Kidney (tissue), 14 donors: ENCODE results near the gene IGLL1. TPM values are rescaled to one million over a fixed set of nuclear protein-coding genes. Genes with fewer than 3 reads are reported as not detected.
"Not testable (repeated sequence)": the region's sequence is repeated elsewhere in the genome, so short reads cannot be mapped to it uniquely, and the experiment has no call there.

Experiments used
- DNase-seq, 5 donors: peaks; one replicate each; pipeline ENCODE4 v3.0.0-alpha.2; 2013 to 2020
- FAIRE-seq: peaks from 2 replicates; lab custom pipeline; 2012; peaks lifted over from hg19 to GRCh38; lab: Jason Lieb, UNC
- H3K27ac ChIP-seq, 2 donors: one replicate each; pipeline ENCODE4 v1.7.0; 2013; ENCODE audit warnings: low read depth in 2 of 2, low read length in 2 of 2, inconsistent platforms in 1 of 2
- H3K27me3 ChIP-seq: one replicate; pipeline ENCODE4 v1.7.1; 2013; ENCODE audit warnings: low read length, inconsistent platforms; ENCODE audit not compliant: control insufficient read depth, insufficient read depth
- H3K36me3 ChIP-seq, 3 donors: one replicate each; pipeline versions ENCODE4 v1.7.0 to v1.7.1; 2013; ENCODE audit warnings: low read length in 3 of 3, control low read depth in 1 of 3, inconsistent platforms in 1 of 3; ENCODE audit not compliant: insufficient read depth in 3 of 3, control insufficient read depth in 2 of 3
- H3K4me1 ChIP-seq, 3 donors: one replicate each; pipeline versions ENCODE4 v1.7.0 to v1.7.1; 2013; ENCODE audit warnings: low read length in 3 of 3, inconsistent platforms in 1 of 3, low read depth in 1 of 3; ENCODE audit not compliant: control insufficient read depth in 2 of 3, insufficient read depth in 2 of 3
- H3K4me3 ChIP-seq, 3 donors: one replicate each; pipeline versions ENCODE4 v1.7.0 to v1.8.1; 2013; ENCODE audit warnings: low read length in 3 of 3, control low read depth in 1 of 3, inconsistent platforms in 1 of 3
- H3K9ac ChIP-seq, 3 donors: one replicate each; pipeline versions ENCODE4 v1.7.0 to v1.7.1; 2013; ENCODE audit warnings: low read length in 3 of 3, control low read depth in 1 of 3, inconsistent platforms in 1 of 3
- H3K9me3 ChIP-seq, 3 donors: one replicate each; pipeline versions ENCODE4 v1.7.0 to v1.7.1; 2013; ENCODE audit warnings: low read length in 3 of 3, control low read depth in 1 of 3, inconsistent platforms in 1 of 3; ENCODE audit not compliant: control insufficient read depth in 2 of 3, insufficient read depth in 1 of 3
- intact Hi-C: fragments of 100-400 bp; cut with DNase I; formaldehyde crosslinking; loops from one replicate; pipeline ENCODE4 v1.11.1; 2022
- polyA plus RNA-seq: library from polyadenylated mRNA; stranded (reverse); fragments of 350-450 nt; fragmentation: Illumina TruSeq; extraction: RNeasy Lipid Tissue Mini Kit (QIAGEN cat#74804); gene quantifications from one replicate; pipeline ENCODE4 v1.2.3, GENCODE V29; 2014; ENCODE audit warnings: low read depth, low replicate concordance; ENCODE audit not compliant: insufficient read depth
- total RNA-seq: library from RNA; stranded (reverse); fragmentation: NEBNext Ultra II Directional; extraction: Animal tissue kit (Norgen Biotek cat#: 25700); gene quantifications from one replicate; pipeline ENCODE4 v1.2.1, GENCODE V29; 2021
- TF ChIP-seq, protein P1 (sequence below): IDR thresholded peaks from 3 replicates; pipeline ENCODE4 v1.5.1; 2012; ENCODE audit warnings: mild to moderate bottlenecking, moderate library complexity, borderline replicate concordance; ENCODE audit not compliant: insufficient read depth; ENCODE audit errors: extremely low read depth
- donor health status: control.
- donor health status: control.
- donor health status: control.
- donor health status: control.
- donor health status: control.
- donor health status: DM: yes; HTN: yes; CAD: no.
- donor health status: Normal renal cell carcinoma (clear cell type).

The IGLL1 gene
- total and polyA plus RNA-seq, 2 donors from 2014 or later = not detected

DNA sequence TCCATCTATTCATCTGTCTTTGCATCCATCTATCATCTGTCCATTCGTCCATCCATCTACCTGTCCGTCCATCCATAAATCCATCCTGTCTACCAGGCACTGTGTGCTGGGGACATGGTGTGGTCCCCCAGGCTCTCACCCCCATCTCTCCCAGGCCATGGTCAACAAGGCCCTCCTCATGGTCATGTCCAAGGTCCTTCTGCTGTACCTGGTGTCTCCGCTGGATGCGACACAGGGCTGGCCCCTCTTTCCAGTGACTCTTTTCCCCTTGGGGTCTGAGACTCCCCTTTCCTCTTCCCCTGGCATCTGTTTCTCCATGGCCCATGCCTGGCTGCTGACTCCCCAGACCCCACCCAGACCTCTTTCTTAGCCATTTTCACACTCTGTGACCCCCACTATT lies 4.5 kb downstream of the IGLL1 start:
- TF ChIP-seq, protein P1, sequence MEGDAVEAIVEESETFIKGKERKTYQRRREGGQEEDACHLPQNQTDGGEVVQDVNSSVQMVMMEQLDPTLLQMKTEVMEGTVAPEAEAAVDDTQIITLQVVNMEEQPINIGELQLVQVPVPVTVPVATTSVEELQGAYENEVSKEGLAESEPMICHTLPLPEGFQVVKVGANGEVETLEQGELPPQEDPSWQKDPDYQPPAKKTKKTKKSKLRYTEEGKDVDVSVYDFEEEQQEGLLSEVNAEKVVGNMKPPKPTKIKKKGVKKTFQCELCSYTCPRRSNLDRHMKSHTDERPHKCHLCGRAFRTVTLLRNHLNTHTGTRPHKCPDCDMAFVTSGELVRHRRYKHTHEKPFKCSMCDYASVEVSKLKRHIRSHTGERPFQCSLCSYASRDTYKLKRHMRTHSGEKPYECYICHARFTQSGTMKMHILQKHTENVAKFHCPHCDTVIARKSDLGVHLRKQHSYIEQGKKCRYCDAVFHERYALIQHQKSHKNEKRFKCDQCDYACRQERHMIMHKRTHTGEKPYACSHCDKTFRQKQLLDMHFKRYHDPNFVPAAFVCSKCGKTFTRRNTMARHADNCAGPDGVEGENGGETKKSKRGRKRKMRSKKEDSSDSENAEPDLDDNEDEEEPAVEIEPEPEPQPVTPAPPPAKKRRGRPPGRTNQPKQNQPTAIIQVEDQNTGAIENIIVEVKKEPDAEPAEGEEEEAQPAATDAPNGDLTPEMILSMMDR = no peak
- H3K9me3 ChIP-seq = no peaks in the 10 kb centered on the region
- no peaks in the 10 kb centered on the region for H3K27me3 ChIP-seq
- no peak overlapping the region for H3K9ac ChIP-seq
- FAIRE-seq (no peak), DNase-seq (peak in 1 of 5 donors; percentile 26)
- intact Hi-C loops = no loop called here
- no peaks in the 10 kb centered on the region for H3K4me1 ChIP-seq
- H3K27ac ChIP-seq = no peak overlapping the region
- H3K4me3 ChIP-seq = no peak overlapping the region
- no peaks in the 10 kb centered on the region for H3K36me3 ChIP-seq

DNA sequence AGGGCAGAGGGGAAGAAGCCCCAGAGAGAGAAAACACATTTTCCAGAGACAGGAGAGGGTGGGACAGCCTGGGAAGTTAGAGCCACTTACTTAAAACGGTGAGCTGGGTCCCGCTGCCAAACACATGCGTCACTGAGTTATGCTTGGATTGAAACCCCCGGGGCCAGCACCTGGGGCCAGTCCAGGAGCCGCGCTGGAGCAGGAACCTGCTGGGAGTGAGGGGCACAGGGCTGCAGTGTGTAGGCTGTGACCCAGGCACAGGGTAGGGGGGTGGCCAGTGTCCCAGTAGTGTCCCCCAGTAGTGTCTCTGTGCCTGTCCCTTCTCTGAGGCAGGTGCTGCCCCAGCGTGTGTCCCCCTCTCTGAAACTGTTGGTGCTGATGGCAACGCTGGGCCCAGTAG lies 5.2 kb downstream of the IGLL1 start:
- no peak overlapping the region for H3K9ac ChIP-seq
- DNase-seq = peak in 1 of 5 donors; percentile 60
- no peaks in the 10 kb centered on the region for H3K27me3 ChIP-seq
- intact Hi-C loops = no loop called here
- no peaks in the 10 kb centered on the region for H3K4me1 ChIP-seq
- H3K36me3 ChIP-seq = no peaks in the 10 kb centered on the region
- TF ChIP-seq, protein P1 = no peak
- no peak overlapping the region for H3K27ac ChIP-seq
- no peak for FAIRE-seq
- no peak overlapping the region for H3K4me3 ChIP-seq
- H3K9me3 ChIP-seq = no peaks in the 10 kb centered on the region

DNA sequence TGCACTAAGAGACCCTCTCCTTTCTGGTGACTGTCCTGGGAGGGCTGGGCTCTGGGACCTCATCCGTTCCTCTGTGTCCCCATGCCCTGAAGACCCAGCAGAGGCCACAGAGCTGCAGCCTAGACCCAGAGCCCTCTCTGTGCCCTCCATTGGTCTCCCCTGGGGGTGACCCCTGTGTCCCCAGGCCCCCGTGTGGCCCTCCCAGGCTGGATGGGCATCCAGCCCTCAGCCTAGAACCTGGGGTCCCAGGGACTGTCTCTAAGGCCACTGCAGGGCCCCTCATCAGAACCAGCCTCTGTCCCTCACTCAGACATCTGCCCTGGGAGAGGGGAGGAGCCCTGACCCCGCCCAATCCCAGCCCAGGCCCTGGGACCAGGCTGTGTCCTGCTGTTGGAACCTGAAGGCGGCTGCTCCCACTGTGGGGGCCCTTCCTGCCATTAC lies 5.7 kb downstream of the IGLL1 start:
- intact Hi-C loops = no loop called here
- no peaks in the 10 kb centered on the region for H3K9me3 ChIP-seq

DNA sequence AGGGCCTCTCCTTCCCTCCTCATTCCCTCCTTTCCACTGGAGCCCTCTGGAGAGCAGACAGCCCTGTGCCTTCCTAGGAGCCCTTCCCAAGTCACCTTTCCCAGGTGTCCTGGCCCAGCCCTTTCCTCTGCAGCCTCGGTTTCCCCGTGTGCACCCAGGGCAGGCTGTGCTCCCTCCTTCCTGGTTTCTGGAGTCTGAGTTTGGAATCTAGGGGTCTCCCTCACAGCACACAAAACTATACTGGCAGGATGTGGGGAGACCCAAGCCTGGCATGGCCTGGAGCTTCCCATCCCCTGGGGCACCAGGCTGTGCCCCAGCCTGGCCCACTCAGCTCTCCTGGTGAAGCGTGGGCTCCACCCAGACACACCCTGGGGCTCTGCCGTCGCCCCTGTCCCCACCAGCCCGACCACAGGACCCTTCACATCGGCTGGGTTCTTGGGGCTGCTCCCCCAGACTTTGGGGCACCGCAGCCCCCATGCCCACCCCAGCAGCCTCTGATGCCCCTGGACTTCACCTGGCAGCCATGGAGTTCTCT lies 6.3 kb downstream of the IGLL1 start:
- intact Hi-C loops, FAIRE-seq, H3K4me1 ChIP-seq, H3K4me3 ChIP-seq, H3K36me3 ChIP-seq, H3K27me3 ChIP-seq, H3K27ac ChIP-seq, H3K9me3 ChIP-seq, H3K9ac ChIP-seq: not testable (repeated sequence)
- DNase-seq = peak in 1 of 5 donors; percentile 33

More for the DNA sequence above, 5.7 kb downstream of the IGLL1 start:
- TF ChIP-seq, protein P1 = no peak
- no peak overlapping the region for H3K27ac ChIP-seq
- no peaks in the 10 kb centered on the region for H3K27me3 ChIP-seq
- no peaks in the 10 kb centered on the region for H3K36me3 ChIP-seq
- FAIRE-seq = no peak
- DNase-seq = peak in 1 of 5 donors; percentile 43
- H3K4me1 ChIP-seq = no peaks in the 10 kb centered on the region
- H3K4me3 ChIP-seq = no peak overlapping the region
- H3K9ac ChIP-seq = no peak overlapping the region

DNA sequence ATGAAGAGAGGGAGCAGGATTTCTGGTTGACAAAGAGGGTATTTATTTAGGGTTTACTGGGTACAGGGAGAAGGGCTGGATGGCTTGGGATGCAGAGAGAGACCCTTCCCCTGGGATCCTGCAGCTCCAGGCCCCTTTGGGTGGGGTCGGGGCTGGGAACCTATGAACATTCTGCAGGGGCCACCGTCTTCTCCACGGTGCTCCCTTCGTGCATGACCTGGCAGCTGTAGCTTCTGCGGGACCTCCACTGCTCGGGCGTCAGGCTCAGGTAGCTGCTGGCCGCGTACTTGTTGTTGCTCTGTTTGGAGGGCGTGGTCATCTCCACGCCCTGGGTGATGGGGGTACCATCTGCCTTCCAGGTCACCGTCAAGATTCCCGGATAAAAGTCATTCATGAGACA lies 7.0 kb downstream of the IGLL1 start:
- H3K4me1 ChIP-seq, H3K9me3 ChIP-seq, H3K4me3 ChIP-seq, H3K27ac ChIP-seq, FAIRE-seq, H3K9ac ChIP-seq, H3K36me3 ChIP-seq, H3K27me3 ChIP-seq, intact Hi-C loops: not testable (repeated sequence)
- peak in 1 of 5 donors; percentile 29 for DNase-seq
